GM20431 (cell line): ENCODE measurements around the gene PARM1.

ENCODE experiments used
- in situ Hi-C: fragments of 300-500 bp; cut with MseI, MboI; formaldehyde crosslinking; loops from one replicate; pipeline ENCODE4 v1.15.0; 2020; ENCODE audit warnings: low sequenced_read_pairs; ENCODE audit not compliant: unreplicated experiment

PARM1 gene

DNA sequence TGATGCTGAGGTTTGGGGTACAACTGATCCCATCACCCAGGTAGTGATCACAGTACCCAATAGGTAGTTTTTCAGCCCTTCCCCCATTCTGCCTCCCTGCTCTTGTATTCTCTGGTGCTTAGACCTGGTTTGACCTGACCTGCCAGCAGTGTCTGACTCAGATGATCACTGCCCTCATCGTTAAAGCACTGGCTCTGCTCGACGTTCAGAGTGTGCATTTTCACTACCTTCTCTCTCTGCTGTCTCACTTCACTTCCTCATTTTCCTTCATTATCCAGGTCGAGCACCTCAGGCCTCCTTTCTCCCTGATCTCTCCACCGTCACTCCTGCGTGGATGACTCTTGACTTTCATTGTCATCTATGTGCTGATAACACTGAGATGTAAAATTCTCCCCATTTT is 83.6 kb downstream of the PARM1 start:
- in situ Hi-C loops: no loop called here

DNA sequence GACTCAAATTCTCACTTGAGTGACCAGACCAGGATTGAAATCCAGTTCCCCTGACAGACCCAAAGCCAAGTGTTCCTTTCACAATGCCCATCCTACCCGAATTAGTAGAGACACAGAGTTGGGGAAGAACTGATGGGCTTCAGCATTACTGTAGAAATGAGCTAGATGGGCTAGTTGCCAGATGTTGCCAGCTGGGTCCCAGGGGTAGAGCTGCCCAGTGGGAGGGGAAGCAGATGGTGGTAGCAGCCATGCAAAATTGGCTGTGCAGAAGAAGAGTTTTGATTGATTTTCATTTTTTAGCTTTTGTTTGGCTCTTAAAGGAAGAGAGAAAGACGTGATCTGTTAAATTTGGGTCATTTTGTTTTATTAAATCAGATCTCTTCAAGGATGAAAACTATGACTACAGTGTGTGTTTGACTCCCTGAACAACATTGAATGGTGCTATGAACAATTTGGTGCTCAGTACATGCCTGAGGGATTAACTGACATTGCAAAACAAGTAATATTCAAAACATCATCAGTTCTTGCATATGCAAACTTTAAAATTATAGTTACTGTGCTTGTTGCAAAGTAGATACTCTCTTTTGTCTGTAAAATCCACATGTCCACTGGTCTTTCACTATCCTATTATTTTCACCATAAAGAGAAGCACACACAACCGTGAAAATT is 86.0 kb downstream of the PARM1 start:
- in situ Hi-C loops: no loop called here

DNA sequence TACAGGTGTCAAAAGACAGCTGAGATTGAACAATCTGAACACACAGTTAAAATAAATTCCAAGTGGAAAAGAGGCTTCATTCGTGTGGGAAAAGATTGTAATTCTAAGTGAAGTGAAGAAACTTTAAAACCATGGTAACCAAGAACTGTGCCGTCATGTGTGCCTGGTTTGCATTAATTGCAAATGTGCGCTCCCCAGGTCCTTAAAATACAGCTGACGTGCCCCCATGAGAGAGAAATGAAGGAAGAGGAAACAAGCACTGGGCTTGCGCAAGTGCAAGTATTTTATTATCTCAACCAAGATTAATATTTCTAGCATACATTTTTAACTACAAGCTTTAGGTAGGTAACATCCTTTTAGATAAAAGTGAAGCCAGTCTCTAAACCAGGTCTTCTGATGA is 92.5 kb downstream of the PARM1 start:
- in situ Hi-C loops: no loop called here

DNA sequence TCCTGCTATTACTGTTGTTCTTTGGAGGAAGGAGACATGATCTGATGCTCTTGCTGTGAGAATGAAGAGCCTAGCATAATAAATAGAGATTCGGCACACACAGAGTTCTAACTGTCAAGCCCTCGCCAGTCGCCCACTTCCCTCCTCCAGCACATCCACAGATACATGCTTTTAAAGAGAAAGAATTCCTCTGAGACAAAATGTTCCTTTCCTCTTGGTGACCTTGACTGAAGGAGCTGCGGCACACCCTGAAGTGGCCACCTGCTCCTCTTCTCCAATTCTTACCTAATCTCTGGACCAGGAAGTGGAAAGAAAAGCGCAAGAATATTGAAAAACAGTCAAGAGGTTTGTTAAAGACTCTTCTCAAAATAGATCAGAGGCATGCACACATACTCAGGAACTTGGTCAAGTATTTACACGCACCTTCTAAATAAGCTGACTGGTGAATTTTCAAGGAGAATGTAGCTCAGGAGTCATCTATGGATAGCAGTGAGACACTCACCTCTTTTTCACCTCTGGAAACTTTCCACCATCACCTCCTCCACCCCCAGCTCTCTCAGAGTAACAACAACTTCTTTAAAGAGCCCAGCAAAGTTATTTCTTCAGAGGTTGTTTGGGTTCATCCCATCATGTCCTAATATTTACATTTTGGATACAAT is 95.4 kb downstream of the PARM1 start:
- in situ Hi-C loops: no loop called here

DNA sequence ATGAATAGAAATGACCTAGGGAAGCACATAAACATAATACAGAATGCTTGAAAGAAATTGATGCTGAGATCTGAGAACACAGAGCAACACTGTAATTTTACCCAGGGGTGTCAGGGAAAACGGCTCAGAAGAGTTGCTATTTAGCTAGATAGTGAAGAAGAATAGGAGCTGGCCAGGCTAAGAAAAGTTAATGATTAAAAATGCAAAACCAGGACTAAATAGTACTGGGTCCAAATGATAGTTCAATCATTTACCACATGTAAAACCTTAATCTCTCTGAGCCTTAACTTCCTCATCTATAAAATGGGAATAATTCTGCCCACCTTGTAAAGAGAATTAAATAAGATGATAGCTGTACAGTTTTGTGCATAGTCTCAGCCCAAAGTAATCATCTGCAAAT is 97.1 kb downstream of the PARM1 start:
- in situ Hi-C loops: no loop called here

DNA sequence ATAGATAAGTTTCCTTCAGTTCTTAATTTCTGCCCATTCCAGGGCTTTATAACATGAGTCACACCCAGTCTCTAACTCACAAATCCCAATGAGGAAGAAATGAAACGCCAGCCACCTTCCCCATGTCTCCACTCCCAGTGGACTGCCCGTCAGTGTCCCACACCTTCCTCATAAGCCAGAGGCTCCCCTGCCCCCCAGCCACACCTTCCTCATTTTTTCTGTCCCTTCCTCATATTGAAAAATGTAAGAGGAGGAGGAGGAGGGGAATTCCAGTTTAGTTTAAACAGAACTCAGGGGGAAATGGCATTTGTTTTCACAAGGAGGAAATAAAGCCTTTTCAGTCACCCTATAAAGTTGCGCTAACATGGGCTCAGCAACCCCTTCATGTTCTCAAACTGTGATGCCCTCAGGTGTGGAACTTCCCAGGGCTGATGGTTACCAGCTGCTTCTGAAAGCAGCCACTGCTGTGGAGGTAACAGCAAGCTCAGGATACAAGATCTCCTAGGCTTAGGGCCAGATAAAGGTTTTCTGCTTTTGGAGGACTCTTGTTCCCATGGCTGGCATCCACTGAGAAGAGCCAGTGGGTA is 97.8 kb downstream of the PARM1 start:
- in situ Hi-C loops: no loop called here

DNA sequence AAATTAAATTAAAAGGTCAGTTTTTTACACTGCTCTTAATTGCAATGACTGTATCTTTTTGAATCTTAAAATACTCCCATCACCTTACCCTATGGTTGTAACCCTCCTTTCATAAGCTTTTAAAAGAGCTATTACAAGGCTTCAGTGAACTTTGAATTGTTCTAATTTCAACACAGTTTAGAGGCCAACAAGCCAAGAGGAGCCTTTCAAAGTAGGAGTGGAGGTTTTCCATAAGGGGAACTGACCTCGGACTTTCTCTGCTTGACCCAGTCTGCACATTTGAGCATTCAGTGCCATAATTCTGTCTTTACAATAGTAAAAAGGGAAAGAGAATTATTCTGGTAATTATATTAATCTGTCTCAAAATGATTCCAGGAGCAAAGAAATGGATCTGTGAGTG is 98.9 kb downstream of the PARM1 start:
- in situ Hi-C loops: no loop called here

DNA sequence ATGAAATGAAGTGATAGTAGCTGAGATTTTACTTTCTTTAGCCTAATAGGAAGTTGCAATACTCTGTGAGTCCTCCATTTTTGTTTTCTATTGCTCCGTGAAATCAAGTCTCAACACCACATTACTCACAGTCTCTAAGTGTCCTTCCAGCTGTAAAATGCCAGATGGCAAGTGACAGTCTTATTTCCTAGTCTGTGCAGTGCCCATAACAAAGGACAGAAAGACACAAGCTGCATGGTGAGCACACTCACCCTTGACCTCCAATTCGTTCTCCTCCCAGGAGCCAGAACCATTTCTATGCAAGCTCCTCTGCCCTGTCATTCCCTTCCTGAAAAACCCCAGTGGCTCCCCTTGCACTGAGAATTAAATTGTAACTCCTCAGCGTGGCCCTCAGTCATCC is 101.6 kb downstream of the PARM1 start:
- in situ Hi-C loops: no loop called here

DNA sequence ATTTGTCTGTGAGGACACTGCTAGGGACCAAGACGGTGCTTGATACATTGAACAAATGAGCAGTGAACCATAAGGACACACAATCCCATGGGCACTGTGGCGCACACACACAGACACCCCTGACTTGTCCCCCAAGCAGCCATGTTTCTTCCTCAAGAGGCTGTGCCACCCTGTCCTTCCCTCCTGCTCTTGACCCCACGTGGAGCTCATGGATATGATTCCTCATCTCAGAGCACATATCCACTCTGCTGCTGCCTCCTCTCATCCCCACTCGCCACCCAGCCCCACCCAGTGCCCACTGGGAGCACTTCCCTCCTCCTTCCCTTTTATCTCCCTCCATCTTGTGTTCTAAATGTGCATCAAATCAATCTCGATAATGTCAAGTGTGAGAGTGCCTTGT is 102.4 kb downstream of the PARM1 start:
- in situ Hi-C loops: no loop called here

DNA sequence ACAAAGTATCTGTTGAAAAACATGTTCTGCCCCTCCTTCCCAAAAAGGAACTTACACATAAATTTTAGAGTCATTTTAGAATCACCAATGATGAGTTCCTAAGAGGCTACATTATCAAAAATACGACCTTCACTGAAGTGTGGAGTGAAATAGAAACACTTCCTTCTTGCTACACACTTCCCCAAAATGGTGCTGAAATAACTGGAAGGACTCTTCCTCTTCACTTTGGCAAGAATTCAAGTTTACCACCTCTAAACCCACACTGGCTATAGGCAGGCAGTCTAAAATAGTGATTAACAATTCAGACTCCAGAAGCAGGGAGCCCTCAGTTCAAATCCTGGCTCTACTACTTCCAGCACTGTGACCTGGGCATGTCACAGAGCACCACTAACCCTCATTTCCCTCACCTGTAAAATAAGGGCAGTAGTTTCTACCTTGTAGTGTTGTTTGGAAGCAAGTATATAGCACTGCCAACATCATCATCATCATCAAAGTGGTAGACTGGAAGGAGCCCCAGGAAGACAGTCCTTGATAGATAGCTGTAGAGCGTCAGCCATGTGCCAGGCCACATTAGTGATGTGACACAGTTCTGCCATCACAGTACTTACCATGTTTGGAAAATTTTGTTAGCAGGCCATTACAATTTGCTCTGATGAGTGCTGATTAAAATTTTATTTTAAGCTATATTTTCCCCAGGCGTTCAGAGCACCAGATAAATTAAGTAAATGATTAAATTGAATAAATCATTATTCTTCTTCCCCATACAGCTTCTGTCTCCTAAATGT is 103.3 kb downstream of the PARM1 start:
- in situ Hi-C loops: no loop called here

DNA sequence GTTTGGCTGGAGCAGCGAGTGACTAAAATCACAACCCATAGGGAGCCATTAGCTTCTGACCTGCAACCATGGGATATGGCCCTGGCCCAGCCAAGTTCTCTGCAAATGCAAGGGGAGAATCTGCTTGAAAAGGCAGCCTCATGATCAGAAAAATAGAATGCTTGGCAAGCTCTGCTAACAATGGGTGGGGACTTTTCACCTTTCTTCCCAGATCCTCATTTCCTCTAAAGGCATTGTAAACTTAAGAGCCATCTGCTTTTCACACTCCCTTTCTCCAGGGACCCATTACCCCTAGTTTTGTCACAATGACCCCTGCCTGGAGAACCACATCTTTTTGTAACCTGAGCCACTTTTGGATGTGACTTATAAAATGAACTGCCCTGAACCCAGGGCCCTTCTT is 104.3 kb downstream of the PARM1 start:
- in situ Hi-C loops: no loop called here

DNA sequence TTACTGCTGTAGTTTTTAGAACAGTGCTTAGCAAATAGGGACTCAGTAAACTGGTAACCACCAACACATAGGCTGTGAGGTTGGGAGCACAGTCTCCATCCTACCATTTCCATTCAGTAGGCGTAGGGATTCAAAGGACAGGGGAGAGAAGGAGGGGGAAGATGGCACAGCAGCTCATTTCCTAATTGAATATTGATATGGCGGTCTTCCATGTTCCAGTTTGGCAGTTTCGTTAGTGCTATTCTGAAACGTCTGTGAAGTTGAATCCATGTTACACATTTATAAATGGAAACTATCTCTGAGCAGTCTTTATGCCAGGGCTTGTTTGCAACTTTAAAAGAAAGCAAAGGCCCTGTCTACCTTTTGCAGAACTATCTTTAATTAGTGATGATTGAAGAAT is 105.5 kb downstream of the PARM1 start:
- in situ Hi-C loops: no loop called here

DNA sequence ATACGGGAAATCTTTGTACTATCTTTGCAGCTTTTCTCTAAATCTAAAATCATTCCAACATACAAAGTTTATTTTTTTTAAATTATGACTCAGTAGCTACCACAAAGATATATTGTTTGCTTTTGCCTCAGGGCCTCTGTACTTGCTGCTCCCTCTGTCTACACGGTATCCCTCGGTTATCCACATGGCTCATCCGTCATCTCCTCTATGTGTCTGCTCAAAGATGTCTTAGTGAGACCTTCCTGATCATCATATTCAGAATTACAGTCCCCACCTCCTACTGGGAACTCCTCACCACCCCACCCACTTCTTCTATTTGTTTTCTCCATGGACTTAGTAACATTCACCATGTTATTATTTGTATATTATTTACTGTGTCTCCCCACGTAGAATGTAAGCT is 107.8 kb downstream of the PARM1 start:
- in situ Hi-C loops: no loop called here

DNA sequence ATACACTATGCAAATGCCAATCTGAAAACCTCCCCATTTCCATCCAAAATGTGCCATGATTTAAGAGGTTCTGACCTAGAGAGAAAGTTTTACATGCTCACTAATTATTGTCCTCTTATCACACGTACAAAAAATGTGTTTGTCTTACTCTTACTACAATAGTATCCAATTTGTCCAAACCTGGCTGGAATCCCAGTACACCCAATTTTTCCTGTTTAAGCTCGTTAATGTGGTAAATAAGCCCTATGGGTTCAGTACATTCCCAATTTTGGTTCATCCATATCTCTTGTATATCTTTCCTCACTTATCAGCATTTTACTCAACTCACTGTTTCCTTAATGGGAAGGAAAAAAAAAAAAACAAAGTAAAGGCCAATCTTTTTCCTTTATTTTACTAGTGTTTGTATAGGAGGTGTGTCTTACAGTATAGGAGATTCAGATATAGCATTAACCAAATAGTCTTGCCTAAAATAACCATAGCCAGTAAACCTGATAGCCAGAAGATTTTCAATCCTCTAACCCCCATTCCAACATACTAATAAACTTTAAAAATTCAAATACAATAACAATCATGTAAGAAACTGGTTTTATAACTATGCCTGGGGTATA is 109.8 kb downstream of the PARM1 start:
- in situ Hi-C loops: no loop called here

DNA sequence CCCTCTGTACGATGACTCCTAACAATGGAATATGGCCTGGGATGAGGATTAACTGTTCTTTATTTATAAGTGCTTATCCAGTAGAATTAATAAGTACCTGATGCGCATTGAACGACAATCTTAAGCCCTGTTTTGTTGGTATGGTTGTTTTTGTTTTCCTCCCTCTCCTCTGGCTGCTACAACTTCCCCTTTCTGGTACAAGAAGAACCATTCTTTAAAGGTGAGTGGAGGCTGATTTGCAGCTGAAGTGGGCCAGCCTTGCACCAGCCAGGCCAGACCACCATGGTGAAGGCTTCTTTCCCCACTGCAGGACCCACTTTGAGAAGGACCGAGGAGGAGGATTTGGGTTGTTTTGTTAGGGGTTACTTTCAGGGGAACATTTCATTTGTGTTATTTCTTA is 113.3 kb downstream of the PARM1 start:
- in situ Hi-C loops: no loop called here

DNA sequence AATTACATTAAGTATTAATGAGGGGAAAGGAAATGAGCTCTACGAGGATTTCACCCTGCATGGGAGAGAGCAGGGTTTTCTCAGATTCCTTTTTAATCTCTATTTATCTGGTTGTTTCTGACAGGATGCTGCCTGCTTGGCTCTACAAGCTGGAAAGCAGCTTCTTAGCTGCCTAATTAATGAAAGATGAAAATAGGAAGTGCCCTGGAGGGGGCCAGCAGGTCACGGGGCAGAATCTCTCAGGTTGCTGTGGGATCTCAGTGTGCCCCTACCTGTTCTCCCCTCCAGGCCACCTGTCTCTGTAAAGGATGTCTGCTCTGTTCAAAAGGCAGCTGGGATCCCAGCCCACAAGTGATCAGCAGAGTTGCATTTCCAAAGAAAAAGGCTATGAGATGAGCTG is 113.7 kb downstream of the PARM1 start:
- in situ Hi-C loops: no loop called here

DNA sequence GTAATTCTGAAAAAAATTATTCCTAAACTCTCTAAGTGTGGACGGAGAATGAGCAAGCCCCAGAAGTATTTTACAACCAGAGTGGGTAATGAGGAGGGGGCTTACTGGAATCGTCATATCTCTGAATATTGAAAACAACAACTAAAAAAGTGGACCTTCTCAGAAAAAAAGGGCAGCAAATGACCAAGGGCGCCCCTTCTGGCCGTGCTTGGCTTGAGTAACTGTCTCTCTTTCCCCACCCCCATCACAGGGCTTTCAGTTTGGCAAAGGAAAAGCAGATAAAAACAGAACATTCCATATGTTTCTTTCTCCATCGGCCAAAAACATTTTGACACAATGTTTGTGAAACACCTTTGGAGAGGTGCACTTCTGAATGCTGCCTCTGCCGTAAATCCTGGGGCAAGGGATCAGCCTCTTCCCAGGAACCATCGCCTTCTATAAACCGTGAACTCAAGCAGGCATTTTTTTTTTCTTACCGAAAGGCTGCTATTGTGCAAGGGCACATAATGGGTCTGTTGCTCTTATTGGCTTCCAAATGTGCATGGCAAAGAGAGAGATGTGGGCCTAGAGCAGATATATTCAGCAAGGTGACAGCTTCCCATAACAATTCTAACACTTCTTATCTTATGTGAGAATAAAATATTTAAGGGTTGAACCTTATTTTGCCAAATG is 115.4 kb downstream of the PARM1 start:
- in situ Hi-C loops: no loop called here

DNA sequence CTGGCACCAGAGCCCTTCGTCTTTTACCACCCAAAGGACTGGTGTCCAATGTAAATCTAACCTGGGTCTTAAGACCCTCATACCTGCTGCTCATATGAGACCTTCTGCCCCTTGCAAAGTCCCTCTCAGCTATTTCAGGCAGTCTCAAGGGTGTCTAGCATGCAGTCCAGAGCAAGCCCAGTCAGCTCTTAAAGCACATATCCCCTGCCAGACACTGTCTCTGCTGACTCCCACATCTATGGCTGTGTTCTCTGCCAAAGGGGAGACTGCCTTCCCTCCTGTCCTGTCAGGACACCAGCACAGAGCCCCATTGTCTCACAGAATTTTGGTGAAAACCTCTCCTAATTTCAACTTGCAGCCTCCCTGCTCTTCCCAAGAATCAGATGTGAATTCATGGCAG is 118.5 kb downstream of the PARM1 start:
- in situ Hi-C loops: no loop called here

DNA sequence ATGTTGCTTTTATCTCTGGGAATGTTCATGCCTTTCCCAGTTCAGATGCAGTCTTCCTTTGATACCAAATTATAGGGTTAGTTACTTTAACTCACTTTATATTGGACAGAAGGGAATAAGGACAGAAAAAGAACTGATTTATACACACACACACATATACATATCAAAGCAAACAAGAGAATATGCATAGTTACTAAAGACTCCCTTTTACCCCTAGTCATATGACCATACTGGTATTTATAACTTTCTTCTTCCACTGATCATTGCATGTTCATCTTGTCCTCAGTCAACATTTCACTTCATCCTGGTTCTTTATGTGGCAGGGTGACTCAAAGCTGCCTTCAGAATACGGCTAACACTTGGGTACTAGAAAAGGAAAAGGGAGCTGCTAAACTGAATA is 120.4 kb downstream of the PARM1 start:
- in situ Hi-C loops: no loop called here

DNA sequence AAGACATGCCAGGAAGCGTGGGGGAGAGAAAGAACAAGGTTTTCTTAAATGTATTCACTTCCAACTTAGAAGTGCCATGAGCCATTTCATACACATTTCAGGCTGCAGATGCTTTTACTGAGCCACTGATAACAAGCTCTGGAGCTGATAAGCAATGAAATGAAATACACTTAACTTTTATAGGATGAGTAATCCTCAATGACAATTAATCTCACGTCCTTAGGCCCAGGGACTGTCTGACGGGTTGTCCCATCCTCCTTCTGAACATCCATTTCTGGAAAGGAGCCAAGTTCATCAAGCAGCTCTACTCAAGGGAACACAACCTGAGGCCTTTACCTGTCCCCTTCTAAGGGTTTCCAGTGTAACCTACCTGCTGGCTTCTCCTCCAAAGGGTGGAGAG is 121.2 kb downstream of the PARM1 start:
- in situ Hi-C loops: no loop called here
